IPS-NIHi11 (cell line): ENCODE data around the gene OR2D3.
"Not testable (repeated sequence)": the region's sequence is repeated elsewhere in the genome, so short reads cannot be mapped to it uniquely, and the experiment has no call there.

Source experiments
- DNase-seq: peaks from one replicate; pipeline ENCODE4 v3.0.0; 2012; ENCODE audit warnings: mixed read lengths, low spot score

OR2D3 gene, protein sequence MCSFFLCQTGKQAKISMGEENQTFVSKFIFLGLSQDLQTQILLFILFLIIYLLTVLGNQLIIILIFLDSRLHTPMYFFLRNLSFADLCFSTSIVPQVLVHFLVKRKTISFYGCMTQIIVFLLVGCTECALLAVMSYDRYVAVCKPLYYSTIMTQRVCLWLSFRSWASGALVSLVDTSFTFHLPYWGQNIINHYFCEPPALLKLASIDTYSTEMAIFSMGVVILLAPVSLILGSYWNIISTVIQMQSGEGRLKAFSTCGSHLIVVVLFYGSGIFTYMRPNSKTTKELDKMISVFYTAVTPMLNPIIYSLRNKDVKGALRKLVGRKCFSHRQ

DNA sequence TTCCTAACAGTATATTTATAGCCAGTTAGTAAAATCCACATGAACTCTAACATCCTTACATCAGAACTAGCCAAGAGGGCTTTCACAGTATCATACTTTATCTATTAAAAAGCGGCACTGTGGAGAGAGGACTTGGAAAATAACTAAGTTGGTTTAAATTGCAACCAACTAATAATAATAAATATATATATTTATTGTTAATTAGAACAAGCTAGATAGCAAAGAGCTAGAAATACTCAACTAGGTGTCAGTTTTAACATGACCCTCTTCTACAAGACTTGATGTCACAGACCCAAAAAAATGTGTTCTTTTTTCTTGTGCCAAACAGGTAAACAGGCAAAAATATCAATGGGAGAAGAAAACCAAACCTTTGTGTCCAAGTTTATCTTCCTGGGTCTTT lies at the start of gene OR2D3:
Gene OR2D3, plus strand, starts transcription at position 301 of the 400 bp plus-strand sequence. Its CDS starts 0 bp downstream, at position 301.
- DNase-seq, result no peak

DNA sequence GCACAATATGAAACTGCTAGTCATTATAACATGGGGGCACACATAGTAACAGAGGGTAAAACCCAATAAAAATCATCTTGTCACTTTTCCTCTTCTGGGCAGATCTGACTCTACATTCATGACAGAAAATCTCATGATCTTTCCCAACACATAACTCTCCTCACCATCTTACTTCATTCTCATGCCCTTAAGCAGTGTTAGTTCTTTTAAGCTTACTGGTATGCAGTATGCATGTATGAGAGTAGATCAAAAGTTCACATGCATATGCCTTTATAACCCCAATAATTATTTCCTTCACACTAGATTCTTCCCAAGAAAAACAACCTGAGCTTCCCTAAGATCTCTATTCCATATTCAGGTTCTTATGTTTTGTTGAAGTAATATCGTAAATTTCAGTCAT lies 49.5 kb upstream of the OR2D3 start:
- no peak for DNase-seq

DNA sequence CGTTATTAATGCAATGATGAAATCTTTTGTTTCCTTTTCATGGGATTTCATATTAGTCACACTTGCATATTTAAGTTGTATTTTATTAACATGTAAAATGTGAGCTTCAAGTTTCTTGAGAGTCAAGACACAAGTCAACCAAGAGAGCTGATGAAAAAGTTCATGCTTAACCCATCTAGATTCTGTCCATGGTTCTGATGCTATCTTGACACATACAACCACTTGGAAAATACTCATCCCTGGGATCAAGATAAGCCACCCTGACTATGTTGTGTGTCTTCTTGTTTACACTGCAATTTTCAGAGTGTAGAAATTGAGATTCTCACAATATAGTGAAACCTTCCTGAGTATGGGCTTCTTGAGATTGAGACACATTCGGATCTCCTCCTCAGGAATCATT lies 45.0 kb upstream of the OR2D3 start:
- no peak for DNase-seq

DNA sequence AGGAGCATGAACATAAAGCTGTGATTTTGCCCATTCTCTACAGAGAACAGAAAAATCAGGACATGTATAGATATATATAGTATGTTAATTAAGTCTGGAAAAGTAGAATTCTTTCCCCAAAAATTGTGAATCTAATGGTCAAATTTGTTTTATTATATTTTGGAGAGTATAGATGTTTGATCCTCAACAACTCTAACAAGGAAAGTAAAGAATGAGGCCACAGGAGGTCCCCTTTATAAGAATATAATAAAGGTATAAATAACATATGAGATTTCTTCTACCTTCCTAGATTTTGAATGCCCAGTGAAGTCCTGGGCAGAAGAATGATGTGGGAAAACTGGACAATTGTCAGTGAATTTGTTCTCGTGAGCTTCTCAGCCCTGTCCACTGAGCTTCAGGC lies 44.5 kb upstream of the OR2D3 start, which contains the start of gene OR10A4:
Gene OR10A4, plus strand, starts transcription at position 301 of the 400 bp plus-strand sequence. Its CDS starts 23 bp downstream, at position 324.
- DNase-seq, result no peak

DNA sequence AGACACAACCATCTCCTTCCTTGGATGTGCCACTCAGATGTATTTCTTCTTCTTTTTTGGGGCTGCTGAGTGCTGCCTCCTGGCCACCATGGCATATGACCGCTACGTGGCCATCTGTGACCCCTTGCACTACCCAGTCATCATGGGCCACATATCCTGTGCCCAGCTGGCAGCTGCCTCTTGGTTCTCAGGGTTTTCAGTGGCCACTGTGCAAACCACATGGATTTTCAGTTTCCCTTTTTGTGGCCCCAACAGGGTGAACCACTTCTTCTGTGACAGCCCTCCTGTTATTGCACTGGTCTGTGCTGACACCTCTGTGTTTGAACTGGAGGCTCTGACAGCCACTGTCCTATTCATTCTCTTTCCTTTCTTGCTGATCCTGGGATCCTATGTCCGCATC lies 43.9 kb upstream of the OR2D3 start:
- DNase-seq, result no peak

DNA sequence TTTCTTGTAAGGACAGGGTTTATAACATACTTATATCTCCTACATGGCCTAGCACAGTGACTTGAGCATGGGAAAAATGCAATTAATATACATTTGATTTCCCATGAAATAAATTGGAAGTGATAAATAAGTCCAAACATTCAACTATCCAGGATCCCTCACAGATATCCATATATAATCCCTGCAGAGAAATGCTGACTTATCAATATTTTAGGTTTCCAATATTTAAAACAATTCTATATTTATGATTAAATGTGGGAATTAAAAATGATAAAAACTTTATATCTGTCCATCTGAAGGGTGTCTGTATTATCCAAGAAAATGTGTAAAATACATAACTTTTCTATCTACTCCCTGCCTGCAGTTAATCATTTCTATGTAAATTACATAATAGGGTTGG lies 38.1 kb upstream of the OR2D3 start:
- no peak for DNase-seq

DNA sequence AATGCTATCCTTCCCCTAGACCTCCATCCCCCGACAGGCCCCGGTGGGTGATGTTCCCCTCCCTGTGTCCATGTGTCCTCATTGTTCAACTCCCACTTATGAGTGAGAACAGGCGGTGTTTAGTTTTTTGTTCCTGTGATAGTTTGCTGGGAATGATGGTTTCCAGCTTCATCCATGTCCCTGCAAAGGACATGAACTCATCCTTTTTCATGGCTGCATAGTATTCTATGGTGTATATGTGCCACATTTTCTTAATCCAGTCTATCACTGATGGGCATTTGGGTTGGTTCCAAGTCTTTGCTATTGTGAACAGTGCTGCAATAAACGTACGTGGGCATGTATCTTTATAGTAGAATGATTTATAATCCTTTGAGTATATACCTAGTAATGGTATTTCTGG lies 33.1 kb upstream of the OR2D3 start:
- DNase-seq, result not testable (repeated sequence)

DNA sequence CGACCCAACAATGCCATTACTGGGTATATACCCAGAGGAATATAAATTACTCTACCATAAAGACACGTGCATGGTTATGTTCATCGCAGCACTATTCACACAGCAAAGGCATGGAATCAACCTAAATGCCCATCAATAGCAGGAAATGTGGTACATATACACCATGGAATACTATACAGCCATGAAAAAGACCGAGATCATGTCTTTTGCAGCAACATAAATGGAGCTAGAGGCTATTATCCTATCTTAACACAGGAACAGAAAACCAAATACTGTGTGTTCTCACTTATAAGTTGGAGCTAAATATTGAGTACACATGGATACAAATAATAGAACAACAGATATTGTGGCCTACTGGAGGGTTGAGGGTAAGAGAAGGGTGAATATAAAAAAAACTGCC lies 32.0 kb upstream of the OR2D3 start:
- DNase-seq, result no peak

DNA sequence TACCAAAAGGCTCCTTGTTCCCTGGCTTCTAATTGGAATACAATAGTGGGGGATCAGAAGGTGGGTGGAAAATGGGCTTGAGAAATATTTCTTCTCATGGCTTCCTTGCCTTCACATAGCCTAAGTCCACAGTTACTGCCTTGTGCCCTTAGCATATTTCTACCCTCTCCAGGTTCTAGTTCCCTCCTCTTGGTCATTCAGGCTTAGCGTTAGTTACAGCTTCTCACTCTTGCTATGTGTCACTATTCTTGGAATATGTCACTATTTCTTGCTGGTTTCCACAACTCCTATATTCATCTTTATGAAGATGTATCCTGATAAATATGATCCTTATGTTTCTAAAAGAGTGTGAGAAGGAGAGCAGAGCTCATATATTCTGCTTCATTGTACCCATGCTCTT lies 31.0 kb upstream of the OR2D3 start:
- DNase-seq, result no peak

DNA sequence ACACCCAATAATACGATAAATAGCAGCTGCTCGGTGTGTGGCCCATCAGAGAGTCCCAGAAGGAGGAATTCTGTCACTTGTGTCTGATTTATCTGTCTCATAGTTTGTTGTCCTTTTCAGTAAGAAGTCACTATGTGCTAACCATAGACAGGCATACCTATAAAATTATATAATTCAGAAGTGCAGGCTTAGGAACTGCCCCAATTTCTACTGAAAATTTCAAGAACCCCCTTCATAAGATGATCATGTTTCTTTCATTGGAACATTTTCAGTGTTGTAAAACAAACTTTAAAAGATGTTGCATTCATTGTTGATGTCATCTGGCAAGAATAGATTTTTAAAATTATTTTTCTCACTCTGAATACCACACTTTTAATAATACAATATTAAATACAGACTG lies 28.4 kb upstream of the OR2D3 start, which contains the start of gene OR2D2:
Gene OR2D2, minus strand, starts transcription at position 101 of the 400 bp plus-strand sequence. Its CDS starts 0 bp downstream, at position 101.
- no peak for DNase-seq

DNA sequence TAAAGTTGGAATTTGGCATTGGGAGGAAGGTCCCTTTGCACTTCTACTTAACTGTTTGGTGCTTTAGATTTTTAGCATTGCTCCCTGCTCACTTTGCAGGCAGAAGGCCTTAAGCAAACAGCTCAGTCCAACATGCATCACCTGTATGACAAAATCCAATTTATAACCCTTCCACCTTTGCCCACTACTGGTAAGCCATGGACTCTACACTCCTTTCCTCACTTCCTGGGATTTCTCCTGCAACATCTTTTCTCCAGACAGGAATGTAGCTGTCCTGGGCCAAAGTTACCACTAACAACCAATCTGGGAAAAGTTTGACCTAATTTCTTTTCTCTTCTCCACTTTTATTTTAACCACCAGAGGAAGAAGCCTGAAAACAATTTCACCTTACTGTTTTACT lies 26.7 kb upstream of the OR2D3 start:
- no peak for DNase-seq

DNA sequence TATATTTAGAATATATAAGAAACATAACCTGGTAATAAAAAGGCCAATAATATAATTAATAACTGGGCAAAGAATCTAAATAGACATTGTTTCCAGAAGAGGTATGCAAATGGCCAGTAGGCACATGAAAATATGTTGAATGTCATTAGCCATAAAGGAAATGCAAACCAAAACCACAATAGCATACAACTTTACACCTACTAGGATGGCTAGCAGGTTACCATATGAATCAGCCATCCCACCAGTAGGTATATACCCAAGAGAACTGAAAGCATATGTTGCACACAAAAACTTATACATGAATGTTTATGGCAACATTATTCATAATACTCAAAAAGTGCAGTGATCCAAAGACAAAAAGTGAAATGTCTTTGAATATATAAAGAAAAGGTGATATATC lies 25.8 kb upstream of the OR2D3 start:
- DNase-seq, result no peak

DNA sequence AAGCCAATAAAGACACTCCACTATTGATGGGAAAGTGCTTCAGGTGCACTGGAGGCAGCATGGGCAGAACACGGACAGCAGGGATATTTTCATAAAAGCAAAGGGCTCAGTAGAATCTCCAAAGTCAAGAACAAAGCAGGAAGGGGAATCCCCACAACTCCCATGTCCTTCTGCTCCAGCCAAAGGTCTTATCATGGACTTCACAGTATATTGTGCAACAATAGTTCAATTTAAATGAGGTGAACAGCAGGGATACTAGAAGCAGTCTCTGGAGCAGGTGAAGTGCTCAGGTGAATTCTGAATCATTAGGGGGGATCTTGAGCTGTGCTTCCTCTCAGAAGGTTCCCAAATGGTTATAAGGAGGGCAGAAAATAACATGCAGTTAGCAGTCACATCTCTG lies 21.9 kb upstream of the OR2D3 start:
- DNase-seq, result no peak

DNA sequence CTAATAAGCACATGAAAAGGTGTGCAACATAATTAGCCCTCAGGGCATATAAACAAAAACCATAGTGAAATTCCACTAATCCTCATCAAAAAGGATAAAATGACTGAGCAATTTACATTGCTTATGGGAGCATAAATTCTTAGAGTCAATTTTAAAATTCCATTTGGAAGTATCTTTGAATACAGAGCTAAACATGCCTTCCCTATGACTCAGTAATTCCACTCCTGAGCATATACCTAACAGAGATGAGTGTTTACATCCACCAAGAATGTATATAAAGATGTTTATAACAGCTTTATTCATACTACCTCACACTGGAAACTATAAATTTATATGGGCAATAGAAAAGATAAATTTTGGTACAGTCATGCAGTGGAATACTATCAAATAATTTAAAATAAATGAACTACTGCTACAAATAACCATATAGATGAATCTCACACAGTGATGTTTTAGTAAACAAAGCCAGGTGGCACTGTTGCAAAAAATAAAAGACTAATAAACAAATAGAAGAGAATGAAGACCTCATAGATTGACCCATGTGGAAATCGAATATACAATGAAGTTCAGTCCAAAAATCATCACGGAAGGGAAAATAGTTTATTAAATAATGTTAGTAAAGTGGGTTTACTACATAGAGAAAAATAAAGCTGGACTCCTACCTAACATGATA lies 20.3 kb upstream of the OR2D3 start:
- DNase-seq, result no peak

DNA sequence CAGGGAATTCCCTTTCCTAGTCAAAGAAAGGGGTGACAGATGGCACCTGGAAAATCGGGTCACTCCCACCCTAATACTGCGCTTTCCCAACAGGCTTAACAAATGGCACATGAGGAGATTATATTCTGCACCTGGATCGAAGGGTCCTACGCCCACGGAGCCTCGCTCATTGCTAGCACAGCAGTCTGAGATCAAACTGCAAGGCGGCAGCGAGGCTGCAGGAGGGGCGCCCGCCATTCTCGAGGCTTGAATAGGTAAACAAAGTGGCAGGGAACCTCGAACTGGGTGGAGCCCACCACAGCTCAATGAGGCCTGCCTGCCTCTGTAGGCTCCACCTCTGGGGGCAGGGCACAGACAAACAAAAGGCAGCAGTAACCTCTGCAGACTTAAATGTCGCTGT lies 16.0 kb upstream of the OR2D3 start:
- not testable (repeated sequence) for DNase-seq

DNA sequence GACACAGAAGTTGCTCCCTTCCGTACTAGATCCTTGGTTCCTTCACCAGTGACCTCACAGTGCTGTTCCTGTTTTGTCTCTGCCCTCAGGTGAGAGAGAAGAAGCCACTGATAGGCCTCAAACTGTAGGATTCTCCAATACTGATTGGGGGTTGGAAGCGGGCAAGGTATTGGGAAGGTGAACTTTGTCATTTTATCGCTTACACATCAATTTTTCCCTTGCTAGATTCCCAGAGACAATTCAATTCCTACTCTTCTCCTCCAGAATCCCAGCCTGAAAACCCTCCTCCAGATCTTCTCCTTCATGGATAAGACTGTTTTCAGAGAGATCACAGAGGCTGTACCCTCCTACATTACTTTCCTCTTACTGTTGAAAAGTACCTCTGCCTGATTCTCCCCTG lies 9.4 kb upstream of the OR2D3 start:
- DNase-seq, result no peak

DNA sequence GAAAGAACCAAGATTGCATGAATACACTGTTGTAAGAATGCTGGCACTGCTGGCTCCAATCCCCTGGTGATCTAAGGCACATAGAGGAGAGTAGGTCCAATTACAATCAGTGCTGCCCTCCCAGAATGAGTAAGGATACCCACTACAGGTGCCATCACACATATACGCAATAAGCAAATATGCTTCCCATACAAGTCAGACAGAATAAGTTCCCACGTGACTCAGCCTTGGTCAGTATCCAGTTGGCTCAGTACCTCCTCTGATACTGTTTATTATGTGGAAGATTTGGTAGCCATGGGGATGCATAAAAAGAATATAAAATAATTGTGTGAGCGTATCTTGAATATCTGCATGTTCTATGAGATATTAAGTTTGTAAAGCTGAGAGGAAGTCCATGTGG lies 8.9 kb upstream of the OR2D3 start:
- DNase-seq, result no peak

DNA sequence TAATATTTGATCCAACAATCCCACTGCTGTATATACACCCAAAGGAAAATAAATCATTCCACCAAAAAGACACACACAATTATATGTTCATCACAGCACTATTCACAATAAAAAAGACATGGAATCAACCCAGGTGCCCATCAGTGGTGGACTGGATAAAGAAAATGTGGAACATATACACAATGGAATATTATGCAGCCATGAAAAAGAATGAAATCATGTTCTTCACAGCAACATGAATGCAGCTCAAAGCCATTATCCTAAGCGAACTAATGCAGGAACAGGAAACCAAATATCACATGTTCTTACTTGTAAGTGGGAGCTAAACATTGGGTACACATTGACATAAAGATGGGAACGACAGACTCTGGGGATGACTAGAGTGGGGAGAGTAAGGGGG lies 1.1 kb upstream of the OR2D3 start:
- DNase-seq, result no peak

DNA sequence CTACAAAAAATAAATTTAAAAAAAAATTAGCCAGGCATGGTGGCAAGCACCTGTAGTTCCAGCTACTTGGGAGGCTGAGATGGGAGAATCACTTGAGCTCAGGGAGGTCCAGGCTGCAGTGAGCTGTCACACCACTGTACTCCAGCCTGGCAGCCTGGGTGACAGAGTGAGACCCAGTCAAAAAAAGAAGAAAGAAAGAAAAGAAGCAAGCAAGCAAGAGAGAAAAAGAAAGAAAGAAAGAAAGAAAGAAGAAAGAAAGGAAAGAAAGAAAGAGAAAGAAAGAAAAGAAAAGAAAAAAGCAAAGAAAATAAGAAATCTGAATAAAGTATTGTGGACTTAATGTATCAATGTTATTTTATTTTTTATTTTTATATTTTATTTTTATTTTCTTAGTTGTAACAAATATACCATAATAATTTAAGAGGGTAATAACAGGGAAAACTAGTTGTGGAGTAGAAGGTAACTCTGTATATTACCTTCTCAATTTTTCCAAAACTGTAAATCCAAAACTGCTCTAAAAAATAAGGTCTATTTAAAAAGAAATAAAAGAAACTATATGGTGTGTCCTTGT lies 4.3 kb downstream of the OR2D3 start:
- no peak for DNase-seq

DNA sequence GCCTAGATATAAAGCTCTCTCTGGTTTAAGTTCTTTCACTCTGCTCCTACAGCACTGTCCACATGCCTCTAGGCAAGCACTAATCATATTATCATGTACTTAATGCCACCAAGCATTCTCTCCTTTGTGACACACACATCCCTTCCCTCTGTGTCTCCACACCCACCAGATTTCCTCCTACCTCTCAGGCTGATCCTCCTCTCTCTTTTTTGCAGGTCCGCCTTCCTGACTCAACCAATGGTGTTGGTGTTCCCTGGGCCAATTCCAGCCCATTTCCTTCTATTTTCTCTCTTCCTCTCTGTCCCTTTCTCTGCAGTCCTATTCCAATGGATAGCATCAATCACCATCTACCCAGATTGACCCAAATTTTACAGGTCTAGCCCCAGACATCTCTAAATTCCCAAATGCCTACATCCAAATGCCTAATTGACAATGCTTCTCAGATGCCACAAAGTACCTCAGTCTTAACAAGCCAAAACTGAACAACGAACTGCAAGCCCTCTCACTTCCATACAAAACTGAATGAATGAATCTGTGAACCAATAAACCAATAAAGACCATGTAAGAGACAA lies 4.9 kb downstream of the OR2D3 start:
- peak; percentile 31 for DNase-seq

DNA sequence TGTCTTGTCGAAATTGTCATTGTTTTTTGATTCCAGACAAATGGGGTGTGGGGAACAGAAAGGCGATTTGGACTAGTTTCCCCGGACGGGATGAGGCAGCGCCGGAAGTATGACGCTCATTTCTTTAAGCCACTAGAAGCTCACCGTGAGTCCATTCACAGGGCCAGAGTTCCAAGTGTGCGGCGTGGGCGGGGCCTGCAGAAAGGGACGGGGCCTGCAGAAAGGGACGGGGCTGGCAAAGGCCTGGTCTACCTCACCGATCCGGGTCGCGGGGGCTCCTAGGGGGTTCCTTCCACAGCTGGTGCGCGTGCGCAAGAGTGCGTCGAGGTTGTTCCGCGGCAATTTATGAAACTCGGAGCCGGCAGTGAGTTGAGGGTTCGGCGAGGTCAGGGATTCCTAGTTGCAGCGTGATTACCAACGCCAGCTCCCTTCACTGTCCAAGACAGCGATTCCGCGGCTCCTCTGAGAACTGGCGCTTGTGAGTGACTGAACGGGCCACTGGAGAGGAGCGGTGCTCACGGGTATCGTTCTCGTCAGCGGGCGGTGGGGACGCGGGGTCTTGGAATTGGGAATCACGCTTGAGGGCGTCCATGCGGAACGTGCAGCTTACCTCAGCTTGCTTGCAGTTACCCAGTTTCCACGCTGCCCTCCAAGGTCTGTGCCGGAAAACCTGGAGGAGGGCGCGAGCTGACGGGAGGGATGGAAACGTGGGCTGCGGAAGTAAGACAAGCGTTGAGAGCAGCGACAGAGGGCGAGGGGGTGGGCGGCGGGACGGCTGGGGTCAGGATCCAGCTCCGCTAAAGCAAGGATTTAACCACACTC lies 5.6 kb downstream of the OR2D3 start, which contains the start of gene ZNF215:
Gene ZNF215, plus strand, starts transcription at position 219 of the 822 bp plus-strand sequence. CDS start 5,847 bp downstream, outside the sequence.
- DNase-seq, result peak; percentile 85
